UCSD-AML1 (cell line): Measurements from ENCODE around the gene TMLHE.
"Not testable (repeated sequence)": the region's sequence is repeated elsewhere in the genome, so short reads cannot be mapped to it uniquely, and the experiment has no call there.

ENCODE experiments used
- DNase-seq: peaks from one replicate; lab custom pipeline; 2025; ENCODE audit not compliant: unreplicated experiment; lab: John Stamatoyannopoulos, UW

Gene TMLHE

GRCh38 chrX:155612312-155613224 lies at the start of gene TMLHE, which contains the start of gene SPRY3:
TSS of gene TMLHE (minus strand) at chrX:155612952. CDS start at chrX:155545276, 67,676 bp downstream.
TSS of gene SPRY3 (plus strand) at chrX:155612586.
- DNase-seq: peak; percentile 70

DNA sequence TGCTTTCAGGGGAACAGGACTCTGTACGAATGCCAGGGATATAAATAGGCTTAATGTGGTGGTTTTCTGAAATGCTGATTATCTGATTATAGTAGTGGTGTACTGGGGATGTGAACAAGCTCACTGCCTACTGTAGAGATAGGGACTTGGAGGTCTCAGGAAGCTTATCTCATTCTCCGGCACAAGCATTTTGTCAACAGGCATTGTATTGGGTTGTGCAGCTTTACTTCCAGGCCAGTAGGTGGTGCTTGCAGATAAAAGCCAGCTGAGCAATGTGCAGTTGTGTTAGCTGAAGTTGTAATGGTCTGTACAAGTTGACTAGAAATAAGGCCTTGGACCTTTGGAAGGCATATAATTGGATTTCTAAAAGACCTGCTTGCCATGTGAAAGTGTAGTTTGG lies 49.5 kb upstream of the TMLHE start:
- DNase-seq: no peak

DNA sequence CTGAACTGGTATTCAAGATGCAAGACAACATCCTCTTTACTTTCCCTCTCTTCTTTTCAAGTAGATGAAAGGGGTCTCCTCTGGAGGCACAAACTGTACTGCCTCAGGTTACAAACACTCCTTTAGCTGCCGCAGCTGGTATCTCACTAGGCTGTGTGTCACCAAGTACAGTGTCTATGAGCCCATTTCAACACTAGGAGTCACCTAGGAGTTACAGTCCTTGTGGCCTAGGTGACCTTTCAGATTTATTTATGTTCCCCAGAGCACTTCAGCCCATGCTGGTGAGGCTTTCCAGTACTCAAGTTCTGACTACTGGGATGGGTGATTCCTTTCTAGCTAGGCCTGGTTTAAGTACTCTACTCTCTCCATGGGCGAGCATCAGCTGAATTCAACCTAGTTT lies 32.4 kb upstream of the TMLHE start:
- no peak for DNase-seq

DNA sequence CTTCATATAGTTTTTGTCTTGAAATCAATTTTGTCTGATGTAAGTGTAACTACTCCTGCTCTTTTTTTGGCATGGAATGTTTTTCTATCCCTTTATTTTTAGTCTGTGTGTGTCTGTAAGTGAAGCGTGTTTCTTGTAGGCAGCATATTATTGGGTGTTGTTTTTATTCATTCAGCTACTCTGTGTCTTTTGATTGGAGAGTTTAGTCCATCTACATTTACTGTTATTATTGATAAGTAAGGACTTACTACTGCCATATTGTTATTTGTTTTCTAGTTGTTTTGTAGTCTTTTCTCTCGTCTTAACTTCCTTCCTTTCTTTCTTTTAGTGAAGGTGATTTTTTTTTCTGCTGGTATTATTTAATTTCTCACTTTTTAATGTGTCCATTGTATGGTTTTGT lies 30.5 kb upstream of the TMLHE start:
- no peak for DNase-seq

DNA sequence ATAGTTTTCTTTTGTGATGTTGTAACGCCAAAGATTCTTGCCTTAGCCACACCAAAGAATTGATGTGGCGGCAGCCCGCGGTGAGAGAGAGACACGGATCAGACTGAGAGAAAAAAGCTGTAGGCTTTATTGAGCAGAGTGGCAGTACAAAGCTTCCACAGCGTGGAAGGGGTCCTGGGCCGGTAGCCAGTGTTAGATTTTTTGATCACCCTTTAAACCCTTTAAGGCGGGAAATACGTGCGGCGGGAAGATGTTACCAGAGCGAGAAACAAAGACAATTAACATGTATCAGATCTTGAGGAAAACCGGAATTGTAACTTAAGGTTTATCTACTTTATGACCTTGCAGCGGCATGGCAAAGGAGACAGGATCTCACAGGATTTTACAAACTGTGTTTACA lies 28.6 kb upstream of the TMLHE start:
- DNase-seq: not testable (repeated sequence)

DNA sequence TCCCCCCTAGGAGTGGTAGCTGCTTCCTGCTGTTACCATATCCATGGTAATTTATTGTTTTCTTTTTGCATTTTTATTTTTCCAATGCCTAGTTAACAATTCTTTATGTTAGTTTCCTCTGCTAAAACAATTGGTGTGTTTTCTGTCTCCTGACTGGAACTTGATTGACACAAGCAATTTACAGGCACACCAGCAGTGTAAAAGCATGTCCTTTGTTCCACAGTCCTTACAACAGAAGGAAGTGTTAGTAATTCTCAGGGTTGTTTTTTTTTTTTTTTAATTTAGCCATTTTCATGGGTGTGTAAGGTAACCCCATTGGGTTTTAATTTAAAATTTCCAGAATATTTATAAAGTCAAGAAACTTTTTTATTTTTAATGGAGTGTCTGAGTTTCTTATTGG lies 25.0 kb upstream of the TMLHE start:
- DNase-seq: no peak

DNA sequence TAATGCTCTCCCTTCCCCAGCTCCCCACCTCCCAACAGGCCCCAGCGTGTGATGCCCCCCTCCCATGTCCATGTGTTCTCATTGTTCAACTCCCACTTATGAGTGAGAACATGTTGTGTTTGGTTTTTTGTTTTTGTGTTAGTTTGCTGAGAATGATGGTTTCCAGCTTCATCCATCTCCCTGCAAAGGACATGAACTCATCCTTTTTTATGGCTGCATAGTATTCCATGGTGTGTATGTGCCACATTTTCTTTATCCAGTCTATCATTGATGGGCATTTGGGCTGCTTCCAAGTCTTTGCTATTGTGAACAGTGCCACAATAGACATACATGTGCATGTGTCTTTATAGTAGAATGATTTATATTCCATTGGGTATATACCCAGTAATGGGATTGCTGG lies 22.3 kb upstream of the TMLHE start:
- not testable (repeated sequence) for DNase-seq

DNA sequence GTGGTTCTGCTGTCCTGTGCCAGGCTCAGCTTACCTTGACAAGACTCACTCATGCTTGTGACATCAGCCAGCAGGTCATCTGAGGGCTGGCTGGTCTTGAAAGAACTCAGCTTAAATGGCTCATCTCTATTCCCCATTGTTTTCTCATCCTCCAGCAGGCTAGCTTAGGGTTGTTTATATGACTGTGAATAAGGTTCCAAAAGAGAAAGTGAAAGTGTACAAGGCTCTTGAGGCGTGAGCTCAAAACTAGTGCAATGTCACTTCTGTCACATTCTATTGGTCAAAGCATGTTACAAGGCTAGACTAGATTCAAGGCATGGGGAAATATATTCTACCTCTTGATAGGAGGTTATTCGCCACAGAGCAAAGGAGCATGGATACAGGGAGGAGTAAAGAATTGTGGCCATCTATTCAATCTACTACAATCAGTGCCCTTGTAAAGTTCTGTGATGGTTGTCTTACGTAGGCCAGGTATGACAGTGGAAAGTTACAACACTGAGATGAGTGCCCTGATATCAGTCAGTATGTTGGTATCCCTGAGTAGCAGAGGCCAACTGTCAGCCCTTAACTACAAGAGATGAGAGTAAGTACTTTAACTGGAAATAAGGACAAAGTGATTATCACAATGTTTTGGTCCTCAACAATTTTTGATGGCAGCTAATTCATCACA lies 19.8 kb upstream of the TMLHE start:
- no peak for DNase-seq

GRCh38 chrX:155620110-155620509 lies 7.4 kb upstream of the TMLHE start:
- DNase-seq: not testable (repeated sequence)

GRCh38 chrX:155615938-155616337 lies 3.2 kb upstream of the TMLHE start:
- DNase-seq: no peak

DNA sequence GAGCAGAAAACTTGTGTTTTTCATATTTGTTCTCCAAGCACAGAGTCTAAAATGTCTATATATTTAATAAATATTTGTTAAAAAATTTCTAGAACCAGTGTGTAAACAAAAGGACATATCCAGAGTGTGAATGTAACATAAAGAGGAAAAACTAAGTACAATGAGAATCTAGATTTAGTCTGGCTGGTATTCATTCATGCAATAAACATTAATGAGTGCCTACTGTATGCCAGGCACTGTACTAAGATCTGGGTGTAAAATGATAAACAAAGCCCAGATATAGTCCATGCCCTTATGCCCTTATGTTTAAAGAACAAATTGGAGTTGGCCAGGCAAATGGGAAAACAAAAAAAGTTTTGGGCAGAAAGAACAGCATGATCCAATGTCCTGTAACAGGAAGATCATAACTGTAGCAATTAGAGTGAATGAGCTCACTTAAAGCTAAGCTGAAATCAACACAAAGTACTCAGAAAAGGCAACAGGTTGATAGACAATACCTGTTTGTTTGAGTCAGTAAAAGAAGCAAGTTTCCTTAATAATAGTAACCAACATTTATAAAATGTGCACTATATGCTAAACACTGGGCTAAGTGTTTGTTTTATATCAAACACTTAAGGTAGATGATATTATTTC lies 1.3 kb upstream of the TMLHE start:
- DNase-seq: no peak

- DNase-seq: peak; percentile 10
Measured at GRCh38 chrX:155611302-155611701, 1.4 kb downstream of the TMLHE start.

DNA sequence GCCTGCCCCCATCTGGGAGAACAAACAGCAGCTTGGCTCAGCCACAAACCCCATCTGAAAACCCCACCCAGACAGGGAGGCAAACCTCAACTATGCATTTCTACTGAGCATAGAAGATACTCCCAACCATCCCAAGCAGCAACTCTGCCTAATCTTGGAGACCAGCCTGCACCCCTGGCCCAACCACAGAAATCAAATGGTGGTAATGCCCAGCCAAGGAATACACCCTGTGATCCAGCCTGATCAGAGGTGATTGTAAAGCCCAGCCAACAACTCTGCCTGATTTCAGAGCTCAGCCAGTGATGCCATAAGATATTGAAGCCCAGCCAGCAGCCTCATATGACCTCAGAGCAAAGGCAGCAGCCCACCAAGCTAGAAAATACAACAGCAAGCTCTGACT lies 19.8 kb downstream of the TMLHE start:
- no peak for DNase-seq

- no peak for DNase-seq
Measured at GRCh38 chrX:155592331-155592730, 20.4 kb downstream of the TMLHE start.

- DNase-seq: no peak
Measured at GRCh38 chrX:155577682-155578081, 35.1 kb downstream of the TMLHE start.

GRCh38 chrX:155563099-155563498 lies 49.7 kb downstream of the TMLHE start:
- no peak for DNase-seq

DNA sequence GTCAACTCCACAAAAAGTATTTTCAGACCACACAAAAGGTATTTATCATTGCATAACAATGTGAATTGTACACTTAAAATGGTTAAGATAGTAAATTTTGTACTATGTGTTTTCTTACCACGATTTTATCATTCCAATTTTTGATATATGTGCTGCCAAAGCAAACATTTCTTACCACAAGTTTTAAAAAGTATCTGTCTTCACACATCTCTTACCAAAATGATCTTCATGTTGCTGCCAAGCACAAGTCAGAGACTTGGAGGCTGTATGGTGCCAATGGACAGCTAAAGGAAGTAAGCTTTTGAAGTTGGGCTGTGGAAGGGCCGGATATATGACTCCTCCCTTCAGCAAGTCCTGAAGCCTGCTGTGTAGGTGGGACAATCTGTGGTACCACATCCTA lies 67.9 kb downstream of the TMLHE start:
- no peak for DNase-seq

GRCh38 chrX:155535866-155536265 lies 76.9 kb downstream of the TMLHE start:
- no peak for DNase-seq

DNA sequence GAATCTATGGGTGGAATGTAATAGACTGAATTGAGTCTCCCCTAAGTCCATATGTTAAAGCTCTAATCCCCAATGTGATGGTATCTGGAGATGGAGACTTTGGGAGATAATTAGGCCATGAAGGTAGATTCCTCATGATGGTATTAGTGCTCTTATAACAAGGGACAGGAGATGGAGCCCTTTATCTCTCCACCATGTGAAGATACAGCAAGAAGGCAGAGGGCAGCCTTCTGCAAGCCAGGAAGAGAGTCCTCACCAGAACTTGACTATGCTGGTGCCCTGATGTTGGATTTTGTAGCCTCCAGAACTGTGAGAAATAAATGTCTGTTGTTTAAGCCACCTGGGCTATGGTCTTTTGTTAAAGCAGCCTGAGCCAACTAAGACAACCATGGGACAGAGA lies 78.0 kb downstream of the TMLHE start:
- no peak for DNase-seq

GRCh38 chrX:155527023-155527422 lies 85.7 kb downstream of the TMLHE start:
- DNase-seq: not testable (repeated sequence)

- DNase-seq: no peak
Measured at GRCh38 chrX:155514225-155514624, 98.5 kb downstream of the TMLHE start.

DNA sequence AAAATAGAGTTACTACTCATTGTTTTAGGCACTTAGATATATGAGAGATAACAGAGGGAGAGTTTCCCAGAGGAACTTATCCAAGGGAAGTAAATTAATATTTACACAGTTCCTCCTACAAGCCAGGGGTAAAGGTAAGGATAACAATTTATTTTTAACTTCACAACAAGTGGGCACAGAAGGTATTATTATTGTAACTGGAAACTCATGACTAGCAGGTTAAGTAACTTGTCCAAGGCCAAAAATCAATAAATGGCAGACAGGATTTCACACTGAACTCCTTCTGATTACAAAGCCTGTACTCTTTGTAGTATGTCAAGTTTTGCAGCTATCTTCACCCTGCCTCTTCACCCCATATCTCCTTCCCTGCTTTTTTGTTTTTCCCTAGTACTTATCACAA lies 107.5 kb downstream of the TMLHE start:
- DNase-seq: no peak
